GM12873 (cell line): ENCODE data around the gene SNCAIP.
A peak's percentile ranks its signal among the peaks of the same experiment; 100 is the strongest.

ENCODE experiments used
- CTCF ChIP-seq: IDR thresholded peaks from 2 replicates; pipeline ENCODE4 v1.5.1; 2012; ENCODE audit warnings: low read depth, mild to moderate bottlenecking, moderate library complexity, low read length, control low read depth; ENCODE audit not compliant: insufficient read depth; ENCODE audit errors: missing control alignments

The SNCAIP gene

GRCh38 chr5:122493091-122494021, 181.3 kb downstream of the SNCAIP start:
- TF ChIP-seq CTCF: no peak

GRCh38 chr5:122494109-122494508, 182.1 kb downstream of the SNCAIP start:
- no peak for TF ChIP-seq CTCF

- peak; percentile 18 for TF ChIP-seq CTCF
These were observed 186.1 kb downstream of the SNCAIP start for GRCh38 chr5:122498163-122498562.

GRCh38 chr5:122499585-122499984, 187.5 kb downstream of the SNCAIP start:
- no peak for TF ChIP-seq CTCF

GRCh38 chr5:122500245-122501088, 188.4 kb downstream of the SNCAIP start:
- TF ChIP-seq CTCF: peak; percentile 58

- TF ChIP-seq CTCF: no peak
These were observed 189.0 kb downstream of the SNCAIP start for GRCh38 chr5:122501089-122501435.

- no peak for TF ChIP-seq CTCF
These were observed 195.0 kb downstream of the SNCAIP start for GRCh38 chr5:122507045-122507444.
